ENCODE measurements around the gene HS3ST5.

DNA sequence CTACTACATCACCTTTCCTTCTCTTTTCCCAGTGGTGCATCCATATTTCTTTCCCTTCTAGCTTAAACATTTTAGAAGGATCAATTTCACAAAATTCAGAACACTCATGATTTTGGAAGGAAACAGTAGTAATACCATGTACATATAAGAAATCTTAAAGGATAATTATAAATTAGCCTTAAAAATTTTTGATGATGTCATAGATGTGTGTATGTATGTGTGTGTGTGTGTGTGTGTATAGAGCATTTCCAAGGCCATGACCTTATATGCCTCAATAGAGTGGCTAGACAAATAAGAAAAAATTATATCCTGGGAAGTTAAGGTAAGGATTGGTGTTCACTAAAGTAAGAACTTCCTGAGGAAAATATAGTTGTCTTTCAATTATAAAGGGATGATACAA, 24.1 kb upstream of the HS3ST5 start:
- TF ChIP-seq CTCF (IDR thresholded peaks at IDR 0.05; ENCODE audit: low read depth, low read length) (no peak), EZH2phosphoT487 (IDR thresholded peaks at IDR 0.05; ENCODE audit: low read depth) (no peak)

All from OCI-LY3 (cell line).